ENCODE data around the gene OLAH.

GRCh38 chr10:15027741-15028140, 16.0 kb upstream of the OLAH start:
- TF ChIP-seq CTCF (IDR thresholded peaks at IDR 0.05) (no peak), E2F1 (CRISPR knock-in tag; IDR thresholded peaks at IDR 0.05) (no peak), HMGXB4 (CRISPR knock-in tag; IDR thresholded peaks at IDR 0.05) (no peak), SMAD4 (CRISPR knock-in tag; IDR thresholded peaks at IDR 0.05) (no peak), ZNF396 (CRISPR knock-in tag; IDR thresholded peaks at IDR 0.05; ENCODE audit: borderline replicate concordance) (no peak)
